K562 (cell line): Measurements from ENCODE around the gene LAMA3.

Source experiments
- FOXK1 ChIP-seq: sonication (generic); formaldehyde crosslinking; IDR thresholded peaks from 2 replicates; pipeline ENCODE4 v1.8.0; 2022; ENCODE audit warnings: missing genetic modification reagents, mild to moderate bottlenecking, borderline replicate concordance
- NR3C1 ChIP-seq: sonication (generic); formaldehyde crosslinking; IDR thresholded peaks from 2 replicates; pipeline ENCODE4 v1.8.1; 2022; ENCODE audit warnings: missing genetic modification reagents
- PHF20 ChIP-seq: fragments of 450-650 bp; IDR thresholded peaks from 2 replicates; pipeline ENCODE4 v1.6.1; 2018; ENCODE audit not compliant: partially characterized antibody
- SETDB1 ChIP-seq: IDR thresholded peaks from one replicate; pipeline ENCODE4 v1.6.1; 2012; ENCODE audit warnings: low read length, control low read depth, inconsistent platforms
- SRF ChIP-seq, 2 experiments: fragments of 250-450, 450-650 bp in 1 of 2; sonication (Bioruptor Pico) in 1 of 2; sonication (generic) in 1 of 2; formaldehyde crosslinking; IDR thresholded peaks; 2 replicates each; pipeline versions ENCODE4 v1.5.0 to v1.5.1; 2020 to 2022; ENCODE audit warnings: mild to moderate bottlenecking in 1 of 2, missing genetic modification reagents in 1 of 2
- TF ChIP-seq, protein P1 (sequence below), 3 experiments: IDR thresholded peaks in 2 of 3; conservative IDR thresholded peaks in 1 of 3; 2 replicates each; pipeline ENCODE4 v1.5.1; 2011 to 2012; ENCODE audit warnings: low read length in 3 of 3, mild to moderate bottlenecking in 3 of 3, control low read depth in 2 of 3, improper control_type of control experiment in 1 of 3, inconsistent platforms in 1 of 3, low read depth in 1 of 3, mixed read lengths in 1 of 3, moderate library complexity in 1 of 3; ENCODE audit not compliant: insufficient read depth in 2 of 3

- no peak for TF ChIP-seq SETDB1
- TF ChIP-seq, protein P1, sequence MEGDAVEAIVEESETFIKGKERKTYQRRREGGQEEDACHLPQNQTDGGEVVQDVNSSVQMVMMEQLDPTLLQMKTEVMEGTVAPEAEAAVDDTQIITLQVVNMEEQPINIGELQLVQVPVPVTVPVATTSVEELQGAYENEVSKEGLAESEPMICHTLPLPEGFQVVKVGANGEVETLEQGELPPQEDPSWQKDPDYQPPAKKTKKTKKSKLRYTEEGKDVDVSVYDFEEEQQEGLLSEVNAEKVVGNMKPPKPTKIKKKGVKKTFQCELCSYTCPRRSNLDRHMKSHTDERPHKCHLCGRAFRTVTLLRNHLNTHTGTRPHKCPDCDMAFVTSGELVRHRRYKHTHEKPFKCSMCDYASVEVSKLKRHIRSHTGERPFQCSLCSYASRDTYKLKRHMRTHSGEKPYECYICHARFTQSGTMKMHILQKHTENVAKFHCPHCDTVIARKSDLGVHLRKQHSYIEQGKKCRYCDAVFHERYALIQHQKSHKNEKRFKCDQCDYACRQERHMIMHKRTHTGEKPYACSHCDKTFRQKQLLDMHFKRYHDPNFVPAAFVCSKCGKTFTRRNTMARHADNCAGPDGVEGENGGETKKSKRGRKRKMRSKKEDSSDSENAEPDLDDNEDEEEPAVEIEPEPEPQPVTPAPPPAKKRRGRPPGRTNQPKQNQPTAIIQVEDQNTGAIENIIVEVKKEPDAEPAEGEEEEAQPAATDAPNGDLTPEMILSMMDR (IDR thresholded peaks at IDR 0.05 in 2 of 3, conservative IDR thresholded peaks at IDR 0.05 in 1 of 3; ENCODE audit: insufficient read depth in 2 of 3, low read depth in 1 of 3, low read length in 3 of 3), result no peak
- TF ChIP-seq NR3C1, result no peak
- TF ChIP-seq FOXK1 (CRISPR knock-in tag), result no peak
- TF ChIP-seq SRF (CRISPR knock-in tag; IDR thresholded peaks at IDR 0.05), result no peak
- TF ChIP-seq PHF20, result no peak
Observed at GRCh38 chr18:24003903-24004640, 314.8 kb downstream of the LAMA3 start.
